Epidermal melanocyte (primary cell): ENCODE data around the gene LRIF1.
"Not testable (repeated sequence)": the region's sequence is repeated elsewhere in the genome, so short reads cannot be mapped to it uniquely, and the experiment has no call there.

ENCODE experiments used
- DNase-seq: peaks from one replicate; pipeline ENCODE4 v3.0.0; 2011; ENCODE audit warnings: low spot score; ENCODE audit not compliant: insufficient read length

The LRIF1 gene

DNA sequence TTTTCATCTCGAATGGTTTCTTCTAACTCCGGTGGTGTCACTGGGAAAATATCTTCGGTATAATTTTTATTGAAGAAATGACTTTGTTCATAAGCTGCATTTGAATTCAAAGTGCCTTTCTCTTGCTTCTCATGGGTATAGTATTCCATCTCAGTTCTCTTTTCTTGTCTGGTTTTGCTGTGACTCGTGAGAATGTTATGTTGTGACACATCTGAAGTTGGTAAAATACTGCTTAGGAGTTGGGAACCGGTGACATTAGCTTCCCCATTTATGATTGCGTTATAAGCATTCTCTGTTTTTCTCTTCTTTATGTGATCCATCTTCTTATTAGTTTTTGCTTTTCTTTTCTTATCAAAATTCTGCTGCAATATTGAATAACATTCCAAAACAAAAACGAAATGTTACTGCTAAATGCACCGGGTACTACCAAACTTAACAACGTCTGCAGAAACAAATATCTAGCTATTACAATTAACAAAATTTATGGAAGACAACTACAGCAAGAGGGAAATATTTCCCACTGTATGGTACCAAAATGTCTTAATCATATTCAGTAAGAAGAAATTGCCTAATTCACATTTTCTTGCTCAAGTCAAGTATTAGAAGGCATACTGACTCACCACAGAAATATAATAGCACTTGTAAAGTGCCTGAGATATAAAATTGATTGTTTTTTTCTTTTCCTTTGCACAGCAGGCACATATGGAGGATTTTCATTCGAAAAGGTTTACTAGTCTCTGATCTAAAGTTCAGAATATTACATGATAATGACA, 15.5 kb downstream of the LRIF1 start:
- DNase-seq: no peak

DNA sequence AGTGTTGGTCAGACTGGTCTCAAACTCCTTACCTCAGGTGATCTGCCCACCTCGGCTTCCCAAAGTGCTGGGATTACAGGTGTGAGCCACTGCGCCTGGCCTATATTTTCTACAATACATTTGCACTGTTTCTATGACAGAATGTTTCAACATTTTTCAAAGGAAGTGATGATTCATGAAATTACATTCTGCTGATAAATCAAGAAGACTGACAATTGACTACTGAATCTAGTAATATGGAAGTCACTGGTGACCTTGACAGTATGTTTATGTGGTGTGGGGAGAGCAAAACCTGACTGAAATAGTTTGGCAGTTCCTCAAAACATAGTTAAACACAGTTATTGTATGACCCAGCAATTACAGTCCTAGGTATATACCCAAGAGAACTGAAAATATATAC, 18.1 kb downstream of the LRIF1 start:
- no peak for DNase-seq

GRCh38 chr1:110944806-110945205, 18.9 kb downstream of the LRIF1 start:
- DNase-seq: no peak

DNA sequence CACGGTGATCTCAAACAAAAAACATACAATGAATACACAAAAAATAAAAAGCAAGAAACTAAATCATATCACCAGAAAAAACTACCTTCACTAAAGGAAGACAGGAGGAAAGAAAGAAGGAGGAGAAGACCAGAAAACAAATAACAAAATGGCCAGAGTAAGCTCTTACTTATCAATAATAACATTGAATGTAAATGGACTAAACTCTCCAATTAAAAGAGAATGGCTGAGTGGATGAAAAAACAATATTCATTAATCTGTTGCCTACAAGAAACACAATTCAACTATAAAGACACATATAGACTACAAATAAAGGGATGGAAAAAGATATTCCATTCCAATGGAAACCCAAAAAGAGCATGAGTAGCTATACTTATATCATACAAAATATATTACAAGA, 27.2 kb downstream of the LRIF1 start:
- no peak for DNase-seq

DNA sequence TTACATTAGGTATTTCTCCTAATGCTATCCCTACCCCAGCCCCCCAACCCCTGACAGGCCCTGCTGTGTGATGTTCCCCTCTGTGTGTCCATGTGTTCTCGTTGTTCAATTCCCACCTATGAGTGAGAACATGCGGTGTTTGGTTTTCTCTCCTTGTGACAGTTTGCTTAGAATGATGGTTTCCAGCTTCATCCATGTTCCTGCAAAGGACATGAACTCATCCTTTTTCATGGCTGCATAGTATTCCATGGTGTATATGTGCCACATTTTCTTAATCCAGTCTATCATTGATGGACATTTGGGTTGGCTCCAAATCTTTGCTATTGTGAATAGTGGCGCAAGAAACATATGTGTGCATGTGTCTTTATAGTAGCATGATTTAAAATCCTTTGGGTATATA, 32.6 kb downstream of the LRIF1 start:
- DNase-seq: not testable (repeated sequence)

DNA sequence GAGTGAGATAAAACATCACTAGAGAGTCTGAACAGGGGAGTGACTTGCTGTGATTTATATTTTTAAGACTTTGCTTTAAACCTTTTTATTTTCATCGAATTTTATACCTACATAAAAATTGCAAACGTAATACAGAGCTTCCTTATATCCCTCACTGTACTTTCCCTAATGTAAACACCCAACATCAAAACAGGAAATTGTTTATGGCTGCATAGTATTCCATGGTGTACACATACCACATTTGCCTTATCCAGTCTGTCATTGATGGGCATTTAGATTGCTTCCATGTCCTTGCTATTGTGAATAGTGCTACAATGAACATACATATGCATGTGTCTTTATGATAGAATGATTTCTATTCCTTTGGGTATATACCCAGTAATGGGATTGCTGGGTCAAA, 34.8 kb downstream of the LRIF1 start:
- no peak for DNase-seq

DNA sequence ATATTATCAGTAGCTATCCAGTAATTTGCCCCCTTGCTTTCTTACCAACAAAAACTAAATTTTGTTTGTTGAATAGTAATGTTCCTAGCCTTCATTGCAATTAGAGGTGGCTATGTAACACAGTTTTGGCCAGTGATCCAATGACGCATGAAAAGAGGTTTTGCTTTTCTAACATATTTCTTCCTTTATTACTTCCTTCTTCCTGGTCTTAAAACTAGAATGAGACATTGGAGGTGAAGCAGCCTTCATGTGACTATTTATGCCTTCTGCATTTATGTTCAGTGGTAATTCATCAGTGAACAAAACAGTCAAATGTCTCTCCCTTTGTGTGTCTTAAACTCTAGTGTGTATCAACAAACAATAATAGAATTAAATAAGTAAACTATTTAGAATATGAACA, 35.5 kb downstream of the LRIF1 start:
- DNase-seq: no peak

- no peak for DNase-seq
Measured at GRCh38 chr1:110927484-110928075, 36.1 kb downstream of the LRIF1 start.

GRCh38 chr1:110921953-110922352, 41.8 kb downstream of the LRIF1 start:
- DNase-seq: no peak

GRCh38 chr1:110918016-110918415, 45.7 kb downstream of the LRIF1 start:
- DNase-seq: no peak

GRCh38 chr1:110916669-110917306, 46.9 kb downstream of the LRIF1 start:
- no peak for DNase-seq

- no peak for DNase-seq
Measured at GRCh38 chr1:110916274-110916668, 47.5 kb downstream of the LRIF1 start.

- DNase-seq: no peak
Measured at GRCh38 chr1:110915804-110916203, 47.9 kb downstream of the LRIF1 start.

DNA sequence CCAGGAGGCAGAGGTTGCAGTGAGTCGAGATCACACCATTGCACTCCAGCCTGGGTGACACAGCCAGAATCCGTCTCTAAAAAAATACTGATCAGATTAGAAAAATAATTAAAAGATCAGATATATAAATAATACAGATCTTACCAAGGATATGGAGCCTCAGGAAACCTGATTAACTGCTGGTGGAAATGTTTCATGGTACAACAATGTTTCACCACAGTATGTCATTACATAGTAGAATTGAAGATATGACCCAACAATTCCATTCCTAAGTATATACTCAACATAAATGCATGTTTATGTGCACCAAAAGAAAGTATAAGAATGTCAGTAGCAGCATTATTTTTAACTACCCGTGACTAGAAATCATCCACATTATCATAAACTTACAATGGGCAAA, 49.0 kb downstream of the LRIF1 start:
- no peak for DNase-seq

DNA sequence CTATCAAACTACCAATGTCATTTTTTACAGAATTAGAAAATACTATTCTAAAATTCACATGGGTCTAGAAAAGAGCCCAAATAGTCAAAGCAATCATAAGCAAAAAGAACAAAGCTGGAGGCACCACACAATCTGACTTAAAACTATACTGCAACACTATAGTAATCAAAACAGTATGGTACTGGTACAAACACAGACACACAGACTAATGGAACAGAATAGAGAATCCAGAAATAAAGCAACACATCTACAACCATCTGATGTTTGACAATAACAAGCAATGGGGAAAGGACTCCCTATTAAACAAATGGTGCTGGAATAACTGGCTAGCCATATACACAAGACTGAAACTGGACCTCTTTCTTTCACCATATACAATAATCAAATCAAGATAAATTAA, 50.9 kb downstream of the LRIF1 start:
- no peak for DNase-seq

DNA sequence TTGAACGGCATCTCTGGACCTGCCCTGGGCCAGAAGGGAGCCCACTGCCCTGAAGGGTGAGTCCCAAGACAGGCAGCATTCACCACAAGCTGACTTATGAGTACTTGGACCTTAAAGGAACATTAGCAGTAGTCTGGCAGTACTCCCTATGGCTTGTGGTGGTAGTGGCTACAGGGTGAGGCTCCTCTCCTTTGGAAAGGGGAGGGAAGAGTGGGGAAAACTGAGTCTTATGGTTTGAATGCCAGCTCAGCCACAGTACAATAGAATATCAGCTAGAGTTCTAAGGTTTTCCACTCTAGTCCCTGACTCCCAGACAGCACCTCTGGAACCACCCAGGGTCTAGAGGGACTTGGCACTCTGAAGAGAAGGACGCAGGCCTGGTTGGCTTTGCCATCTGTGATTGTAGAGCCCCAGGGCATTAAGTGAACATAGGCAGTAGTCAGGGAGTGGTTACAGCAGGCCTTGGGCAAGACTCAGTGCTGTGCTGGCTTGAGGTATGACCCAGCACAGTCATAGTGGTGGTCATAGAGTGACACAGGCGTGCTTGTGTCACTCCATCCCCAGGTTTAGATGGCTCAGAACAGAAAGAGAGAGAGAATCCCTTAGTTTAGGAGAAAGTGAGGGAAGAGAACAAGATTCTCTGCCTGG, 59.7 kb downstream of the LRIF1 start:
- DNase-seq: no peak

DNA sequence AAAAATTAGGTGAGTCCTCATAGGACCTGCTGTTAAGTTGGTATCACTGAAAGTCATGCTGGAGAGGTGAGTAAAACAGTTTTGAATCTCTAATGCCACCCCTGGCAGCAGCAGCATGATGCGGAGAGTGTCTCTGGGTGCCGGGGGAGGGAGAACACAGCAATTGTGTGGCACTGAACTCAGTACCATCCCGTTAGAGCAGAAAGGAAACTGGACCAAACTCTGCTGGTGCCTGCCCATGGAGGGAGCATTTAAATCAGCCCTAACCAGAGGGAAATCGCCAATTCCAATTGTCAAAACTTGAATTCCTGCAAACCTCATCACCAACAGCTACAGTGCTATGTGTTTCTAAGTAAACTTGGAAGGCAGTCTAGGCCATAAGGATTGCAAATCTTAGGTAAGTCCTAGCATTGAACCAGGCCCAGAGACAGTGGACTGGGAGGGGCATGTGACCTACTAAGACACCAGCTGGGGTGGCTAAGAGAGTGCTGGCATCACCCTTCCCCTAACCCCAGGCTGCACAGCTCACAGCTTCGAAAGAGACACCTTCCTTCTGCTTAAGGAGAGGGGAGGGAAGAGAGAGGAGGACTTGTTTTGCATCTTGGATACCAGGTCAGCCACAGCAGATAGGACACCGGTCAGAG, 60.8 kb downstream of the LRIF1 start:
- DNase-seq: no peak

- no peak for DNase-seq
Measured at GRCh38 chr1:110899458-110899843, 64.3 kb downstream of the LRIF1 start.

DNA sequence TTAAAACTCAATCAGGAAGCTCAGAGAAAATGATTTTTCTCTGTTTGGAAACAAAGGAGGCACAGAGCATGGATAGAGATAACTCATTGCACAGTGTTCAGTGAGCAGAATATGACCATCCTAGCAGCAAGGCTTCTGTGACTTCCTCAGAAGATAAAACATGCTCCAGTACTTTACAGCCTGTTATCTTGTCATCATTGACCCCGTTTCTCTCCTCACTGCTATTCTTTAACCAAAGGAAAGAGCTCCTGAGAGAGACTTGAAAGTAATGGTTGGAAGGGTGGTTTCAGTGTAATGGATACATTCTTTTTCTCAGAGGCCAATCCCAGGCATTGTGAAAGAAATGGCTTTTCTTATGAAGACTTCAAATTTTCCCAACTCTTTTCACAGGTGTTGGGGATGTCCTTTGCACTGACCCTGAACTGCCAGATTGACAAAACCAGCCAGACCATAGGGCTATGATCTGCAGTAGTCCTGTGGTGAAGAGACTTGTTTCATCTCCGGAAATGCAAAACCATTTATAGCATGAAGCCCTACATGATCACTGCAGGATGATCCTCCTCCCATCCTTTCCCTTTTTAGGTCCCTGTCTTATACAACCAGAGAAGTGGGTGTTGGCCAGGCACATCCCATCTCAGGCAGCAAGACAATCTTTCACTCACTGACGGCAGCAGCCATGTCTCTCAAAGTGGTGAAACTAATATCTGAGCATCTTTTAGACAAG, 64.8 kb downstream of the LRIF1 start:
- no peak for DNase-seq

DNA sequence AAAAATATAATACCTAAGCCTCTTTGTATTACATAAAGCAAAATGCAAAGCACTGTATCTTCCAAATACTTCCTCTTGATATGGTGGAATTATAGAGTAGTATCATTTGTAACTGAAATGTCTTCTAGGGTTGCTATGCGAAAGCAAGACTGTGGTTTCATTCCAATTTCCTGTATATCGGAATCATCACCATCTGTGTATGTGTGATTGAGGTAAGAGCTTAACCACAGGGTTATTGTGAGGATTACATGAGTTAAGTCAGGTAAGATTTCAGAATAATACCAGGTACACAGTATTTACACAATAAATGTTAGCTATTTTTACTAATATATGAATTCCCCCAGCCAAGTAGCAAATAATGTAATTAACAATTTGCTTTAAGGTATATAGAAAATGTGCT, 66.0 kb downstream of the LRIF1 start:
- no peak for DNase-seq
